Measurements from ENCODE around the gene PRLH.
"Not testable (repeated sequence)": the region's sequence is repeated elsewhere in the genome, so short reads cannot be mapped to it uniquely, and the experiment has no call there.

Gene PRLH

DNA sequence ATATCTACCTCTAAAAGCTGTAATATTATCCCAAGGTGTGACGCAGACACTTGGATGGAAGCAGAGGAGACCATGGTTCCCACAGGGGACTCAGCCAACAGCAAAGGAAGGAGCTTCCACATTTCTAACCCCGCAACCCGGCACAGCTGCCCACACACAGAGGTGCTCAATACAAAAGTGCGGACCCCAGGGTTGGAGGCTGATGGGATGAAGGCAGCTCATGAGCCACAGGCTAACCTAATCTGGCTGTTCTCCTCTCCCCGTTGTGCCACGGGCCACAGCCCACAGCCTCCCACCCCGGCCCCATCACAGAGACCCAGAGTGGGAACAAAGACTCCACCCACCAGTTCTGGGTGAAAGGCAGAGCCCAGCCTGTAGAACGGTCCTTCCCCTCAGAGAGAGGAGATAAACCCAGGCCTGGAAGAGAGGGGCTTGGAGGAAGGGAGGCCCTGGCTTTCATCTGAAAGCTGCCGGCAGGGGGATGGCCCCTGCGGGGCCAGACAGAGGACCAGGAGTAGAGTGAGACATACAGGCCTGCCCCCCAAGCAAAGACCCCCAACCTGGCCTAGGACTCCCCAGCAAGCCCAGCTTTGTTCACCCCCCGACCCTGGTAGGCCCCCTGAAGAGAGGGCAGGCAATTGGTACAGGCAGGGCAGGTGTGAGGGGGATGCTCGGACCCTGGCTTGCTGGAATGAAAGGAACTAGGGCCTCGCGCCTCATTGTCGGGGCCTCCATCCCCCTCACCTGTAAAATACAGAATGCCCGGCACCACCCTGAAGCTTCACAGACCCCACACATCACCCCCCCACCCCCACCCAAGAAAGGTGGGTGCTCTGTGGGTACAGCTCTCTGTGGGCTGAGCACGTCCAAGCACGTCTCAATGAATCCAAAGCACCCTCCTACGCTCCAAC, 17.3 kb downstream of the PRLH start:
- DNase-seq (ENCODE audit: low read depth in 3 of 3), result no peak

DNA sequence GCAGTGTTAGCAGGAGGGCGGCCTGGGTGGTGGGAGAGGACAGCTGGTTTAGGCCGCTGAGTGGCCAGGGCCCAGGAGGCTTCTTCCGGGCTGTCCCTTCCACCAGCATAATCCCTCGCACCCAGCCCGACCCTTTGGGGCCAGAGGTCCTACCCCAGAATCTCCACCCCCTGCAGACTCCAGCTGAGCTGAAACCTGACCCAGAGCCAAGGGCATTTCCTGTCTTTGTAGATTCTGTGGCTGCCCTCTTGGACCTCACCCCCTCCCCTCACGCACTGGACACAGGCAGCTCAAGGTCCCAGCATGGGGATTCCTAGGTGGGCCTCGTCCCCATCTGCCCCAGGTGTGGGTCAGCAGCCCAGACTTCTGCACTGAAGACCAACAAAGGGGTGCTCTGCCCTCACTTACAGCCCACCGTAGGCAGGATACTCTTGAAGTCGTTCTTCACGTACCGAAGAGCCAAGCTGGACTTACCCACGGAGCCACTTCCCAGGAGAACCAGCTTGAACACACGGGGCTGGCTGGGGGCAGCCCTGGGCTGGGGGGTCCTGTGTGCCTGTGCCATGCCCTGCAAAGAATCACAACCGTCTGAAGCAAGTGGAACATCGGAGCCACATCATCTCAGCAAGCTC, 19.3 kb downstream of the PRLH start:
- DNase-seq (ENCODE audit: low read depth in 3 of 3), result no peak

DNA sequence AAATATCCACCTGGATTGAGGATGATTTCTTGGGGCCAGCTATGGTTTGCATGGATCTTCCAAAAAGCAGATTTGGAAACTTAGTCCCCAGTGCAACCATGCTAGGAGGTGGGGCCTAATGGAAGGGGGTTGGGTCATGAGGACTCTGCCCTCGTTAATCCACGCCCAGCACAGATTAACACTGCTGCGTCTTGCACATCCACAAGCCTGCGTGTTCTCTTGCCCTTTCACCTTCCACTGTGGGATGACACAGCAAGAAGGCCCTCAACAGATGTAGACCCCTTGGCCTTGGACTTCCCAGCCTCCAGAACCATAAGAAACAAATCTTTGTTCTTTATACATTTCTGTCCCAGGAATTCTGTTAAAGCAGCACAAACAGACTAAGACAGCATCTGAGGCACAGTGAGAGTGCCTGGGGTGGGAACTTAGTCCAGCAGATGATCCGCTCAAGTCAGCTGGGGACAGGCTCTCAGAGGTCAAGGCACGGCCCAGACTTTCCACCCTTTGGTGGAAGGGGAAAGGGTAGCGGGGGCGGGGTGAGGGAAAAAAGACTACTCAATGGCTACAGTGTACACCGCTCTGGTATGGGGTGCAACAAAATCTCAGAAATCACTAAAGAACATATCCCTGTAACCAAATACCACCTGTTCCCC, 21.8 kb downstream of the PRLH start:
- DNase-seq (ENCODE audit: low read depth in 3 of 3), result no peak

DNA sequence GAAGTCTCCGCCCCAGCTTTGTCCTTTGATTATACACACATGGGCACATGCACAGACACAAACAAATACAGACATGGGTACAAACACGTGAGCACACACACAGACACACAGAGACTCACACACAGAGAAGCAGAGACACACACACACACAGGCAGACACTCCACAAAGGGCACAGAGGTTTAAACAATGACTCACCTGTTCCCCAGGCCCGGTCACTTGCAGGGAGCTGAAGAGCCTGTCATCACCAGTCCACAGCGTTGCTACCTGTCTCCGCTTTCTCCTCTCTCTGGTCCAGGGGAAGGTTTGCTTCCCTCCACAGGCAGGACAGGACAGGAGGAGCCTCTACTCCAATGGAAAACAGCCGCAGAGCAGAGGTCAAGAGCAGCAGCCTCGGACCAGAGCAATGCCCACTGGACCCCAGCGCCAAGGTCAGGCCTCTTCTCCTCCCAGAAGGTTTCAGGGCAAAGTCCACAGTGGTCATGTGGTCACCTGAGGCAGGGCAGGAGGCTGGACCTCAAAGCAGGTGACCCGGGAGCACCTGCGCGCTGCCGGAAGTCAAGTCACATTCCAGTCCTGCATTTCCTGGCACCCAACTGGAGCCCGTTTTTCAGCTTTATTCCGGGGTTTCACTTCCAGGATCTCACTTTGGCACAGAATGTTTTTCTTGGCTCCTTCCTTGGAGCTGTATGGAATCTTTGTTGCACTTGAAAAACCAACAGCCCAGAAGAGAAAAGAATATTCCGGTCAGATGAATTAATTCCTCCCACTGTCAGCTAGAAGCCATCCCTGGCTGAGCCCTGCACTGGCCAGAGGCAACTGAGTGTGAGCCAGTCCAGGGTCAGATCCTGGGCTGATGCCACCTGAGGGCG, 24.1 kb downstream of the PRLH start, which contains the start of gene RAB17:
TSS of gene RAB17 (minus strand) at position 463 of the 869 bp plus-strand sequence. CDS start 4,580 bp downstream, outside the sequence.
- DNase-seq (ENCODE audit: low read depth in 3 of 3), result no peak

DNA sequence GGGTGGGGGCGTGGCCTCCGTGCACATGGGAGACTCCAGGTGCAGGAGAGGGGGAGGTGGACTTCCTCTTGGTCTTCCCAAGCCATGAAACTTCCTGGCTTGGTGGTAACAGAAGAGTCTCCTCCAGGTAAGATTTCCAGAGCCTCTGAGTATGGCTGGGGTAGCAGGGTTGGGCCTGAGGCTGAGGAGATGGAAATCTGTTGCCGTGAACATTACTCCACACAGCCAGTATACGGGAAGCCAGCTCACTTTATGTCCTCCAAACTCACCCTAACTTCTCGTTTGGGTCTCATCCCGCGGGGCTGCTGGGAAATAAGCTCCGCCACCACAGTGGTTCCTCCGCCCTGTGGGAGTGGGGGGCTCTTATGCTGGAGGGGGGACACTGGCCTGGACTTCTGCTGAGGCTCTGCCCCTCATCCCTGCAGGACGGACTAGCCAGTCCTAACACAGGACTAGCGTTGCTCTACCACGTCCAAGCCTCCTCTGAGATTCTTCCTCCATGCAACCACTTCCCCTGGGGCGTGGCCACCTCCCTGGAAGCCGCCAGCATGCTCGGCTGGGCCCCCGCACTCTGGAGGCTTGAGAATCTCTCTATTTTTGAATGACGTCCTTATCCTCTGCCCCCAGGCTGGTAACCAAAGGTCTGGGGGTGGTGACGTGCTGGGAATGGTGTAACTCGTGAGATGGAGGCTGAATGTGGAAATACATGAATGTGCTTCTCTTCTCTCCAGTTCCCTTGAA, 24.9 kb downstream of the PRLH start:
- DNase-seq (ENCODE audit: low read depth in 3 of 3), result no peak

DNA sequence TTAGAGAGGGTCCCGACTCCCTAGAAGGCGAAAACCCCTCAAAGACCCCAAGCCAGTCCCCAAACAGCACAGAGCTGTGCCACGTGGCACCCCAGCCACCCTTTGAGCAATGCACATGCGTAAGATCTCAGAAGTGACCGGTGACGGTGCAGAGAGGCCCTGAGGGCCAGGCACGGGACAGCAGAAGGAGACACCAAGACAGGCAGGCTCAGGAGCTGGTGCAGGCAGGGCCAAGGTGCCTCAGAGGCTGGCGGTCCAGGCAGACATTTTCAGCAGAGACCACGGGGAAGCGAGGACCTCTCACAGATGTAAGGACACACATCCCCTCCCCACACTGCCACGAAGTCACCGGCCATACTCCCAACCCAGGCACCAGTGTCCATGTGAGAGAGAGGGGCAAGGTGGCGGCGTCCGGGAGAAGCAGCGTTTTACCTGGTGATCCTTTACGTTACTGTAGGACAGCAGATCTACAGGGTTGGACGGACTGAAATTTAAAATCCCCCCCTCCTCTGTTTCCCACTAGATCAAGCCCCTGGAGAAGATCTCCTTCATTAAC, 26.1 kb downstream of the PRLH start:
- DNase-seq (ENCODE audit: low read depth in 3 of 3), result no peak

DNA sequence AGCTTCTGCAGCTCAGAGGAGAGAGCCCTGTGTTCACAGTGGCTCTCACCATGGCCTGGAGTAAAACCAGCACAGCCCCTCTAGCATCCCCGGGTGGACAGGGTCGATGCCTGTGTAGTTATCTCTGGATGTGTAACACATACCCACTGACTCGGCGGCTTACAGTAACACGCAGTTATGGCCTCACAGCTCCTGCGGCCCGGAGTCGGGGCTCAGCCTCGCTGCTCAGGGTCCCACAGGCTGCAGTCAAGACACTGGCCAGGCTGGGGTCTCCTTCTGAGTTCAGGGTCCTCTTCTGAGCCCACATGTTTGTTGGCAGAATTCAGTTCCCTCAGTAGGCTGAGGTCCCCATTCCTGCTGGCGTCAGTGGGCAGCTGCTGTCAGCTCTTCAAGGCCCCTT, 26.7 kb downstream of the PRLH start:
- DNase-seq (ENCODE audit: low read depth in 3 of 3), result no peak

DNA sequence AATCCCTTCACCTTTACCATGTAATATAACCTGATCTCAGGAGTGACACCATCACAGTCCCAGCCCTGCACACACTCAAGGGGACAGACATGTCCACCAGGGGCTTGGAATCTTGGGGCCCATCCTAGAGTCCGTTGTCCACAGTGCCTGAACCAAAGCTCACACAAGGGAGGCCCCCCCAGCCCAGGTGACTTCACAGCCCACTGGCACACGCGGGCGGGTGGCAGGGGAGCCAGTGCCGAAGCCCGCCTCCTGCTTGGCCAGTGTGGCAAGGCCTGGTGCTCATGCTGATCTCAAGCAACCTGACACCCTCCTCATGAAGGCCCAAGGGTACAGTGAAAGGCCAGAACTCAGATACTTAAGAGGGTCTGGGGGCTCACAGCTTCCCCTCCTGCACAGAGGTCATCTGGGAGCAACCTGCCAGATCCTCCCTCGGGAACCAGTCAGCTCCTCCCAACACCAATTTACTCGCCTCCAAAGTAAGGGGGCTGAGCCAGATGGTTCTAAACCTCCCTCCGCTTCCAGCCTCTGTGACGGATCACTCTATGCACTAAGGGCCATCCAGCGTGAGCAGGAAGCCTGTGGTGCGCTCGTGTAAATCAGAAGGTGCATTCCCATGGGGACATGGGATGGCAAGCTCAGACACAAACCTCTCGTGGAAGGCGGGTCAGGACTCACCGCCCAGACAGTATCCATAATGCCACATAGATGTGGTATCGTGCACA, 27.4 kb downstream of the PRLH start:
- no peak for DNase-seq (ENCODE audit: low read depth in 3 of 3)

DNA sequence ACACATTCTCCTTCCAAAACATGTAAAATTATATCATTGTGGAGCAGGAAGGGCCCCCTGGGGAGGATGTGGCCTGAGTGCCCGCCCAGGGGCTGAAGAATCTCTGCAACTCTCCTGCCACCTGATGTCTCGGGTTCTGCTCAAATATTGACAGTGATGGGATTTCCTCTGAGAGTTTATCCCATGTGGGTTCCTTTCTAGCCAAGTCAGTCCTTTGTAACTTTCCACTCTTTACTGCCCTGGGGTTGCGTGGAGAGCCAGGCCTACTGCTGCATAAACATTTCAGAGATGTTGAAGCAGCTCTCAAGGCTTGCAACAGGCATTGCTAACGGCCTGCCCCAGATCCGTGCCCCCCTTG, 28.1 kb downstream of the PRLH start:
- no peak for DNase-seq (ENCODE audit: low read depth in 3 of 3)

DNA sequence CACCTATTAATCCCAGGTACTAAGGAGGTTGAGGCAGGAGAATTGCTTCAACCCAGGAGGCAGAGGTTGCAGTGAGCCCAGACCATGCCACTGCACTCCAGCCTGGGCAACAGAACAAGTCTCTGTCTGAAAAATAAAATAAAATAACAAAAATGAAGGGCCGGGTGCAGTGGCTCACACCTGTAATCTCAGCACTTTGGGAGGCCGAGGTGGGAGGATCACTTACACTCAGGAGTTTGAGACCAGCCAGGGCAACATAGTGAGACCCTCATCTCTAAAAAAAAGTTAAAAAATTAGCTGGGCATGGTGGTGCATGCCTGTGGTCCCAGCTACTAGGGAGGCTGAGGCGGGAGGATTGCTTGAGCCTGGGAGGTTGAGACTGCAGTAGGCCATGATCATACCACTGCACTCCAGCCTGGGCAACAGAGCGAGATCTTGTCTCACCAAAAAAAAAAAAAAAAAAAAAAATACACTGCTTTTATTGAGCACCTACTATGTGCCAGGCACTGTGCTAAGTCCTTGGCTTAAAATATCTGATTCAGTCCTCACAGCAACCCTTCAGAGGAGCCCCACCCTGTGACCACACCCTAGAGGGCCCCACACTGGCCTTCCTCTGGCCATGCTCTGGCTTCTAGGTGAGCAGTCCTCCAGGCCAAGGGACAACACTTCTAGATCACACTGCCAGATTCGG, 29.6 kb downstream of the PRLH start:
- DNase-seq (ENCODE audit: low read depth in 3 of 3), result not testable (repeated sequence)

DNA sequence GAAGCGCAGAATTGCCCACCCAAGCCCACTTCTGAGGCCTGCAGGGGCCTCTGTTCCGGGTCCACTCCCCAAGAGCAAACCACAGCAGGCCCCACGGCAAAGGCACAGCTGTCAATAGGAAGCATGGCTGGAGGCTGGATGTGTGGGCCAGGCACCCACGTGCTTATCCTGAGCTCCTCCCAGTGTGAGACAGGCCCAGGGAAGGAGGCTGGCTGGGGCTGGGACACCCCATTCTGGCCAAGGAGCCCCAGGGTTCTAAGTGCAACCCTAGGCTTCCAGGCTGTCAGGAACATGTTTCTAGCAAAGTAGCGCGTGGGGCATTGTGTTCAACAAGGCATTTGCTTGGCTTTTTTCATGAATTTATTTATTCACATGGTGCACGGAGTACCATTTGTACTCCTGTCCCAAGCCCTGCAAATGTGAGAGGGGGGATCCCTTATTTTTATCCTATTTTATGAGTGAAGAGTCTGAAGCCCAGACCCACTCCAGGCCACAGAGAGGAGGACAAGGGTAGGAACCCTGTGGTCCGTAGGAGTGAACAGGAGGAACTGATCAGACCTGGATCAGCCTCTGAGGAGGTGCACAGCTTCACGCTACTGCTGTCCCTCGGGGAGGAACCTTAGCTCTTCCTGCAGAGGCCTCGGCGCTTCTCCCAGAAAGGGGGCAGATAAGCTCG, 30.3 kb downstream of the PRLH start:
- DNase-seq (ENCODE audit: low read depth in 3 of 3), result no peak

DNA sequence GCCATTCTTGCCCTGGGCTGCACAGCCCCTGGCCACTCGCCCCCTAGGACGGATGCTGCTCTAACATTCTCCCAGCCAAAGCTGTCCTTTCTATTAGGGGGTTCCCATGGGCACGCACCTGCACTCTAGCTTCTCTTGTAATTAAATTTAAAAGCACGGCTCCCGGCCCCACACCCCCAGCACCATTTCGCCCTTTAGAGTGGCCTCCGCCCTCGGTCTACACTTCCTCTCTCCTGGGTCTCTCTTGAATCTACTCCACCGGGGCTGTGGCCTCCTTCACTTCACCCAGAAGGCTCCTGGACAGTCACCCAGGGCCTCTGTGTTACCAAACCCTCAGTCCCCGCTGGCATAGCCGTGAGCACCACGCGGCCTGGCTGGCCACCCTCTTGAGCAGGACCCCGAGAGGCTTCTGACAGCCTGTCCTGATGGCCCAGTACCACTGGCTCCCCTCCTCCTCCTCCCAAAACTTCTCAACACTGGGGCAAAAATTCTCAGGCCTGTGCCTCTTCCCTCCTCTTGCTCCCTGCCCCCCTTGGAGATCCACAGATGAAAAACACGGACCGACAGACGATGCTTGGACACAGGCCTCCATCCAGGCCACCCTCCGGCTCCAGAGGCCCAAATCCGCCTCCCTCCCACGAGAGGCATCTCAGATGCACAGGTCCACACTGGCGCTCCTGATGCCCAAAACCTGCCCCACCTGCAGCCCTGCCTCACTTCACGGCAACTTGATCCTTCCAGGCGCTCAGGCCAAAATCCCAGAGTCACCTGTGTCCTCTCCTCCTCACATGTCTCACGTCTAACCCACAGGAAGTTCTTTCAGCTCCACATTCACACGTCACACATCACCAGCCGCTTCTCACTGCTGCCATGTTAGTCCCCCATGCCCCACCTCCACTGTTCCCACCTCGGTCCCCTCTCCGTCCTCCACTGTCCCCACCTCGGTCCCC, 31.1 kb downstream of the PRLH start:
- no peak for DNase-seq (ENCODE audit: low read depth in 3 of 3)

DNA sequence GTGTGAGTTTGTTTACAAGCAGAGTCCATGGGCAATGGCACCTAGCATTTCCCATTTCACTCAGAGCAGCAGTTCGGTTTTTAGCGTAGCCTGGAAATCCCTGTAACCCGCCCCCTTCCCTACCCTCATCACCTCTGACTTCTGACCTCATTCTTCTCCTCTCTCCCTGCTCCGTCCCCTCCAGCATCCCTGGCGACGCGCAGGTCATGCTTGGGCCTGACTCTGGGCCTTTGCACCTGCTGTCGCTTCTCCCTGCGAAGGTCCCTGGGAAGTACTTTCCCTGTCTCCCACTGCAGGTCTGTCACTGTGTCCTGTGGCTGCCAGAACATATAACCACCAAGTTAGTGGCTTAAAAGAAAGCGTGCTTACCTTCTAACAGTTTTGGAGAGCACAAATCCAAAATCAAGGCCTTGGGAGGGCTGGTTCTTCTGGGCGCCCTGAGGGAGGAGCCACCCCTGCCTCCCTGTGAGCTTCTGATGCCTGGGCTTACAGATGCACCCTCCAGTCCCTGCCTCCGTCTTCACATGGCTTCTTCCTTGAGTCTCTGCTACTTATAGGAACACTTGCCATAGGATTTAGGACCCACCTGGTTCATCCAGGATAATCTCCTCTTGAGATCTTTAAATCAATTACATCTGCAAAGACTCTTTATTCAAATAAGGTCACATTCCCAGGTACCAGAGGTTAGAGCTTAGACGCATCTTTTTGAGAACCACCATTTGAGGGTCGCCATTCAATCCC, 32.3 kb downstream of the PRLH start:
- DNase-seq (ENCODE audit: low read depth in 3 of 3), result no peak

DNA sequence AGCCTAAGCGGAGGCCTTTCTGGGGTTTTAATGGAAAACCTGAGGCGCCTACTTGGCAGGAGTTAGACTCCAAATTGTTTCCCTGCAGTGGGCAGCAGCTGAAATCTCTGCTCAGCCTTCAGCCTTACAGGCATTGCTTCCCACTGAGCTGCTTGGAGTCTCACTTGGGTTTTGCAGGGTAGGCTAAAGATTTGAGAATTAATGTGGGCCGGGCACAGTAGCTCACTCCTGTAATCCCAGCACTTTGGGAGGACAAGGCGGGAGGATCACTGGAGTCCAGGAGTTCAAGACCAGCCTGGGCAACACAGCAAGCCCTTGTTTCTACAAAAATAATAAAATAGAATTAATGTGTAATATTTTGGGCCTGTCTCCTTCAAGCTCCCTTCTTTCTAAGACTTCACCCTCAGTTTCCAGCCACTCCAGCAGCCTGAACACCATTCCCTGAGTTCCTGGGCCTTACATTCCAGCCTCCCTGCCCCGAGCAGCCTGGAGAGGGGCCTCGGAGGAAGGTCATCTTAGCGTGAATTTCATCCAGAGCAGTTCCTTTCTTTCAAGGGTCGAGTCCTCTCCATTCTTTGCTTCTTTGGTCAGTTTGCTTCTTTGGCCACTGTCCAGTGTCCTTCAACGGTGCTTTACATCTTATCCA, 33.2 kb downstream of the PRLH start:
- no peak for DNase-seq (ENCODE audit: low read depth in 3 of 3)

DNA sequence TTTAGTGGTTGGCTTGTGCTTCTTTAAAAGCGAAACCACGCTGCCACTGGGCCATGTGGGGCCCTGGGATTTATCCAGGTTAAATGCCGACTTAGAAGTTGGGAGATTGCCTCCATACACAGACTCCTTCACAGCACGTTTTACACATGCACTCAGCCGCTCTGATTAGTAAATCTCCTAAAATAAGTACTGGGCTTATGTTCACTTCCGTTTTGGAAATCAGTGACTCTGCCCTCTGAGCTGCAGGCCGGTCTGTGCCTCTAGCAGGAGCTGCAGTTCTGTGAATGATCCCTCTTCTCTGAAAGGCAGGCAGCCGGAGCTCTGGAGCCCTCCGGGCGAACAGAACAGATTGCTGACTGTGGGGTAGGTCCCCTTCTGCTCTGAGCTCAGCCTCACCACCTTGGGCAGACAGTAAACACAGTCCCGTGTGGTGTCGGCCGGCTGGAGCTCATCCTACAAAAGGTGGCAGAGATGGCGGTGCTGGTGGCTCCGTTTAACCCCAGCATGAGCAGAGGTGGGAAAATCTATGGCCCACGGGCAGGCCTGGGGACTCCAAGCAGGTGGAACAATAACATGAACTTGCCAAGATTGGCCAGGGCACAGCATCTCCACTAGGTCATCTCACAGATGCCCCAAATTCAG, 34.0 kb downstream of the PRLH start:
- no peak for DNase-seq (ENCODE audit: low read depth in 3 of 3)
